ENCODE data around the gene RIPK3.
"Not testable (repeated sequence)": the region's sequence is repeated elsewhere in the genome, so short reads cannot be mapped to it uniquely, and the experiment has no call there.

RIPK3 gene

GRCh38 chr14:24348186-24348585 is 8.4 kb upstream of the RIPK3 start:
- DNase-seq (ENCODE audit: low read depth in 1 of 2, low spot score in 1 of 2): no peak

DNA sequence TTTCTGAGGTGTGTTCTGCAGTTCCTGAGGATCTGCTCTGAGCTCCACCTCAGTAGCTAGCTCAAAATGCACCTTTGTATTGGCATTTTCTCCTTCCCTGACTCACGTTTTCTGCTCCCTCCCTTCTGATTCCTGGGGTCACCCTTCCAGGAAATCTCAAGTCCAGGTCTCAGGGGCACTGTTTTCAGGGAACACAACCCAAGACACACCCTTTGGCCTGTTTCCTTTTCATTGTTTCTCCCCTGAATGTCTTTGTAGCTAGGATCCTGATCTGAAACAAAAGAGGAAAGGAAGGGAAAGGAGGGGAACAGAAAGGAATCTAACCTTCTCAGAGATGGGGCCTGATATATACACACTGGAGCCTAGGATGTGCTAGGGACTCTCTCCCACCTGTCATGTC is 7.3 kb upstream of the RIPK3 start:
- no peak for DNase-seq (ENCODE audit: low read depth in 1 of 2, low spot score in 1 of 2)

DNA sequence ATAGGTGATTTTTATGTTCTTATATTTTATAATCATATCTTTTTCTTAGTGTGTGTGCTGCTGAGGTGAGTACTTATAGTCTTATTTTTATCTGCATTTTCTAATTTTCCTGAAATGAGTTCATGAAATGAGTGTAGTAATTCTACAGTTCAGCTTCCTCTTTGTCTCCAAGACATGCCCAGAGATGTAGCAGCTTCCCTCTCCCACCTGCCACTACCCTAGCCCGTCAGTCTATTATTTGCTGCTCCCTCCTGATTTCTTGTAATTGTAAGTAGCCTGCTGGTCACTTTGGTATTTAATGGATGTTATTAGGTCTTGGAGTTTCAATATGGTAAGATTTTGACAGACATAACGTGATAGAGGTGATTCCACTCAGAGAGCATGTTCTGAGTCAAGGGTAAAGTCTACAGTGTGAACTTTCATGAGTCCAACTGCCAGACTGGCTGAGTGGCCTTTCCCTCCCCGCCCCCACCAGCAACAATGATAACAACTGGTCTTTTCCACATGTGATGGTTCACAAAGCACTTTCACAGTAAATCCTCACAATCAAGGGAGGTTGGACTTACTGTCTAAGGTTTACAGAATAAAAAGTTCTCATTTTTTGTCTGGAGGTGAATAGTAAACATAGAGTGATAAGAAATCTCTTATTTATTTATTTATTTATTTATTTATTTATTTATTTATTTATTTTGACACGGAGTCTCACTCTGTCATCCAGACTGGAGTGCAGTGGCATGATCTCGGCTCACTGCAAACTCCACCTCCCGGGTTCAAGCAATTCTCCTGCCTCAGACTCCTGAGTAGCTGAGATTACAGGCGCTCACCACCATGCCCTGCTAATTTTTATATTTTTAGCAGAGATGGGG is 4.2 kb upstream of the RIPK3 start:
- DNase-seq (ENCODE audit: low read depth in 1 of 2, low spot score in 1 of 2): no peak

DNA sequence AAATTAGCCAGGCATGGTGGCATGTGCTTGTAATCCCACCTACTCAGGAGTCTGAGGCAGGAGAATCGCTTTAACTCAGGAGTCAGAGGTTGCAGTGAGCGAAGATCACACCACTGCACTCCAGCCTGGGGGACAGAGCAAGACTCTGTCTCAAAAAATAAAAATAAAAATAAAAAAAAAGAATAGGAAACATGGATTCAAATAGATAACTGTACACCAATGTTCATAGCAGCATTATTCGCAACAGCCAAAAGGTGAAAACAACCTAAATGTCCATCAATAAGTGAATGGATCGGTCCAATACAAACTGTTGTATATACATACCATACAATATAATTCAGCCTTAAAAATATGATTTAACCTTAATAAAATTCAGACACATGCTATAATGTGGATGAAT is 3.1 kb upstream of the RIPK3 start:
- no peak for DNase-seq (ENCODE audit: low read depth in 1 of 2, low spot score in 1 of 2)

- DNase-seq (ENCODE audit: low read depth in 1 of 2, low spot score in 1 of 2): no peak
Observed at GRCh38 chr14:24340606-24341005, 815 bp upstream of the RIPK3 start.

DNA sequence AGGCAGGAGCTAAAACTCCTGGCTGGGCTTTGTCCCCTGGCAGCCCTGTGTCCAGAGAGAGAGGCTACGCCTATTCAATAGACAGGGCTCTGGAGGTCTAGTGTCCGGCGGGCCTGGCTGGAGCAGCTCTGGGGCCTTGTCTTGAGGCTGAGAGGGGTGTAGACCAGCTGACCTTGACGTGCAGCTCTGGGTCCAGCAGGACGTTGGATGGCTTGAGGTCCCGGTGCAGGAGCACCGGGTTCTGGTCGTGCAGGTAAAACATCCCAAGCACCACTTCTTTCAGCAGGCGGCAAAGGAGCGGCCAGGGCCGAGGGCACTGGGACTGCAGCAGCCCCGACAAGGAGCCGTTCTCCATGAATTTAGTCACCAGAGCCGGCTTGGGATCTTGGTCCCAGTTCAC is 948 bp downstream of the RIPK3 start:
- no peak for DNase-seq (ENCODE audit: low read depth in 1 of 2, low spot score in 1 of 2)

DNA sequence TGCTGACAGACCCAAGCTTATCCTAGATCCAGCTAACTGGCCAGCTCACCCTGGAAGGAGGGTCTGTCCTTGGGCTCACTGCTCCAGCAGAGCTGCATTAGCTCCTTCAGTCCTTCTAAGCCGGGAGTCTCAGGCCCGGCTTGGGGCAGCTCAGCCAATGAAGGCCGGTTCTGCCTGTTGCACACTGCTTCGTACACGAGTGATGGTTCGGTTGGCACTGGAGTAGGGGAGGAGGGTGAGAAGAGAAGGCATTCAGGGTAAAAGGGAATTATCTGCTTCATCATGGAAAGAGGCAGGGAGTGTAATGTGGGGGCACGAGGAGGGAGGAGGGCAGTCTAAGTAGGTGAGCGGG is 2.0 kb downstream of the RIPK3 start:
- no peak for DNase-seq (ENCODE audit: low read depth in 1 of 2, low spot score in 1 of 2)

- DNase-seq (ENCODE audit: low read depth in 1 of 2, low spot score in 1 of 2): no peak
Observed at GRCh38 chr14:24337144-24337823, 2.5 kb downstream of the RIPK3 start.

- DNase-seq (ENCODE audit: low read depth in 1 of 2, low spot score in 1 of 2): no peak
Observed at GRCh38 chr14:24335461-24336171, 4.2 kb downstream of the RIPK3 start.

- DNase-seq (ENCODE audit: low read depth in 1 of 2, low spot score in 1 of 2): no peak
Observed at GRCh38 chr14:24334431-24335291, 5.1 kb downstream of the RIPK3 start, which contains the start of gene ADCY4. Gene ADCY4, minus strand, starts transcription at chr14:24335071. Its CDS starts 419 bp downstream, at chr14:24334652.

DNA sequence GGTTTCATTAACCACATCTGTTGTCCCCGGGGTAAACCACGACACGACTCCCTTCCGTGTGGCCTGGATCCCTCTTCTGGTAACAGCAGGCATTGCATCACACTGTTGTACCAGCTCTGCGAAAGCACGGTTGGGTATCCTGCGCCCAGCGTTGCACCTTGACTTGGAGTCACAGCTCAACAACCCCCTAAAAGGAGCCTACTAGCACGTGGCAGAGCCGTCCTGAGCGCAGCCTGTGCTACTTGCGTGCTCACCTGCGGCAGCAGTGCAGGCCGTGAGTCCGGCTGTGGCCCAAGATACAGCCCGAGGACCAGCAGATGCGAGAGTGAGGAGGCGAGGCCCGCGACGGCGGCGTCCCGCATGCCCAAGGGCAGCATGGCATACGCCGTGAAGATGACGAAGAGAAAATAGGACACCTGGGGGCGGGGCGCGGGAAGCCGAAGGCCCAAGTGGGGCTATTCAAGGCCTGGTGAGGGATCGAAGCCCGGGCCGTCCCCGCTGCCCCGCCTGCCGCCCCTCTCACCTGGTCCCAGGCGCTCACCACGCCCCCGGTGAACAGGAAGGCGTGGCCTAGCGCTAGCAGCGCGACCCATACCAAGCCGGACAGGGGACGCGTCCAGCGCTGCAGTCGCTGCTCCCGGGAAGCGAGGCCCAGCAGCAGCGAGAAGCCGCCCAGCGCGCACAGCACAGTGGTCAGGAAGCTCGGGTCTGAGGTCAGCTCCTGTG is 7.4 kb downstream of the RIPK3 start:
- DNase-seq (ENCODE audit: low read depth in 1 of 2, low spot score in 1 of 2): peak; percentile 64 to 71

DNA sequence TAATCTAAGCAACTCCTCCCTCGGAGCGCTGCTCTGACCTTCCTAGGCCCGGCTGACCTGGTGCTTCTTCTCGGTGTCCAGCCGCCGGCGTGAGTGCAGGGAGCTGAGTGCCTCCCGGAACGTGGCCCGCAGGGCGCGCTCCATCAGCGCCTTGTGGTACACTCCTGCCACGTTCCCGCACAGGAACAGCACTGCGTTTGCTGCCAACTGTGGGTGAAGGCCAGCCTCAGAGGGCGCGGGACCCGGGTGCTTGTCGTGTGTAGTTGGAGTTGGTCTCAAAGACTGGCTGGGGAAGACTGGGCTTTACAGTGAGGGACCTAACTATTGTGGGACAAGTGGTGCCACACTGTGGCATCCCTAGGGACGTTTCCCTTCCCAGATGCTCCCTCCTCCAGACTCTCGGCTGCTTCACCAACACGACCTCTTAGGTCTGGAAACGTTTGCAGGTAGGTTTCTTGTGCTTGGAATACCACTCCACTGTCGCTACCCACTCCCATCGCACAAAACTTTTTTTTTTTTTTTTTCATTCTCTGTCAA is 8.0 kb downstream of the RIPK3 start:
- no peak for DNase-seq (ENCODE audit: low read depth in 1 of 2, low spot score in 1 of 2)

- no peak for DNase-seq (ENCODE audit: low read depth in 1 of 2, low spot score in 1 of 2)
Observed at GRCh38 chr14:24330973-24331674, 8.7 kb downstream of the RIPK3 start.

DNA sequence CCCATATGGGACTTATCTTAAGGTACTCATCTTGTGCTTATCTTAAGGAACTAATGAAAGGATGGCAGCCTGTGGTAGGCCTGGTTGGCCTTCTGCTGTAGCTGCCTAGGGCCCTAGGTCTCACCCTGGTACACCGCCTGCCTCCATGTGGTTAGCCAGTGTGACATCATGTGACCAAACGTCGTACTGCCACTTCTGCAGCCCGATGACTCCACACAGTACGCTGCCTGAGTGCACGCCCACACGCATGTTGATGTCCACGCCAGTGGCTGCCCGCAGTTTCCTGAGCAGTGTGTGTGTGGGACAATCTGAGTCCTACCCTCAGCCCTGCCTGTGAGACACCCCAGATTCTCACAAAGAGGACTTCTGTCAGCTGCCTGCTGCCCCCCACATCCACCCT is 10.1 kb downstream of the RIPK3 start:
- peak in 1 of 2 donors; percentile 23 for DNase-seq (ENCODE audit: low read depth in 1 of 2, low spot score in 1 of 2)

DNA sequence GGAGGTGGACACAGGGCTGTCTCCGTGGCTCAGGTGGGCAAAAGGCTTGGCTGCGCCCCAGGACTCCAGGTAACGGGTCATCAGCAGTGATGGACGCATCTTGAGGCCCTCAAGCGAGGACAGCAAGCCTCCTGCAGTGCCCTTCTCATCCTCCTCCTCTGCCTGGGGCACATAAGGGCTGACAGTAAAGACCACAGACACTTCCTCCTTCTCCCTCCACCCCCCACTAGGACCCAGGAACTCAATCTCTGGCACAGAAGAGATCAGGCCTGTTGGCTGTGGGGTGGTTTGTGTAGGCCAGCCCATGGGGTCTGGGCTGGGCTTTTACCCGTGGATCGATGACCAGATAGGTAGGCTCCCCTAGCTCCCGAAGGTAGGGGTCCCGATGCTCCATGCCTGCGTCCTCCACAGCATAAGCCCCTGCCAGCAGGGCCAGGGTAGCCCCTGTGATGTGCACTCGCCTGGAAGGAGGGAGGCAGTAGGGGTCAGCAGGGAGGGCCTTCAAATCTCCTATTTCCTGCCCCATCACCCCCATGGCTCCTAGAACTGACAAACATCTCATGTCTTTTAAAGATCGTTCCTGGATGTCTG is 10.6 kb downstream of the RIPK3 start:
- DNase-seq (ENCODE audit: low read depth in 1 of 2, low spot score in 1 of 2): no peak

DNA sequence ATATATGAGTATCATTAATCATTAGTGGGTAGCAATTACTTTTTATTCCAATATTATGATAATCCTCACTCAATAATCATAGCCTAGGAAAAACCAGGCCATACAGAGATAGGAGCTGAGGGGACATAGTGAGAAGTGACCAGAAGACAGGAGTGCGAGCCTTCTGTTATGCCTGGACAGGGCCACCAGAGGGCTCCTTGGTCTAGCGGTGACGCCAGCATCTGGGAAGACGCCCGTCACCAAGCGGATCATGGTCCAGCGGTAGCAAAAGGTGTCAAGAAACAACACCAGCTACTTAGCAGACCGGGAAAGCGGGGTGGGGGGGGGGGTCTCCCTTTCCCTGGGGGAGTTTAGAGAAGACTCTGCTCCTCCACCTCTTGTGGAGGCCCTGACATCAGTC is 11.9 kb downstream of the RIPK3 start:
- DNase-seq (ENCODE audit: low read depth in 1 of 2, low spot score in 1 of 2): not testable (repeated sequence)

DNA sequence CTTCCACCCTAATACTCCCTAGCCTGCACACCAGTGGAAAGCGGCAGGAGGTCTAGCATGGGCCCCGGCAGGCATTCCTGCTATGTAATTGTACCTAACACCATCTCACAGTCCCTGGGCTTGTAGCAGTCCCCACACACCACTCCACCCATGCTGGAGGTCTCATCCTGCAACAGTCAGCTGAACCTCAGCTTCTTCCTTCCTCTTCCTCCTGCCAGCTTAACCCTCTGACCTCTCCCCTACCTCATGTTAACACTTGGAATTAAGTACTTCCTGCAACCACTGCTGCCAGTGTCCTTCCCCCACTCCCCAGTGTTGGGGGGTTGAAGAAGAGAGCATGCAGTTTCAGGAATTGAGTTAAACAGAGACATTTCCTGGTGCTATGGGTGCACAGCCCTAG is 12.5 kb downstream of the RIPK3 start:
- no peak for DNase-seq (ENCODE audit: low read depth in 1 of 2, low spot score in 1 of 2)

GRCh38 chr14:24325963-24326362 is 13.8 kb downstream of the RIPK3 start:
- no peak for DNase-seq (ENCODE audit: low read depth in 1 of 2, low spot score in 1 of 2)

- DNase-seq (ENCODE audit: low read depth in 1 of 2, low spot score in 1 of 2): no peak
Observed at GRCh38 chr14:24325041-24325530, 14.7 kb downstream of the RIPK3 start.
